ENCODE data around the gene NUP210. TPM values are rescaled to one million over a fixed set of nuclear protein-coding genes. Genes with fewer than 3 reads are reported as not detected.
"Not testable (repeated sequence)": the region's sequence is repeated elsewhere in the genome, so short reads cannot be mapped to it uniquely, and the experiment has no call there.

Gene NUP210
- total RNA-seq, 2 donors from 2014 or later = 116 to 147 TPM

- no peak for ATAC-seq
- no peaks in the 10 kb centered on the region for H3K9me3 Mint-ChIP-seq
These were observed 19.9 kb downstream of the NUP210 start for GRCh38 chr3:13400114-13400673.

DNA sequence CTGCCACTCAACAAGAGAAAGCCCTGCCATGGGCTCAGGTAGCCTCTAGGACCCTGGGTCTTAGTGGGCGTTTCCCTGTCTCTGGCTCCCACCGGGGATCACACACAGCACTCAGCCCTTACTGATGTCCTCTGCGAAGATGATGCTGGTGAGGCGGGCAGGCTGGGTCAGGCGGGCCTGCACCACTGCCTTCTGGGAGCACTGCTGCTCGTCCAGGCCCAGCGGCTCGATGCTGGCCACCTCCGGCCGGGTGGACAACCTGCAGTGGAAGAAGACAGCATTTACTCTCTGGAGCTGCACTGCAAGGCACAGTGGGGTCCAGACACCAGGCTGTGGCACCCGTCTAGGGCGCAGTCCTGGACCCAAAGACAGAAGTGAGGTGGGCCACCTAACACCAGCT lies 20.5 kb downstream of the NUP210 start:
- no peaks in the 10 kb centered on the region for H3K9me3 Mint-ChIP-seq
- DNase-seq (ENCODE audit: low spot score in 2 of 2) (no peak), ATAC-seq (no peak)
- H3K36me3 Mint-ChIP-seq = peaks cover 8 to 15% of the 10 kb centered on the region in 2 donors
- H3K27ac Mint-ChIP-seq = no peak overlapping the region

More at GRCh38 chr3:13400114-13400673, 19.9 kb downstream of the NUP210 start:
- no peak for DNase-seq (ENCODE audit: low spot score in 2 of 2)
- peak overlapping the region in 1 of 2 donors; percentile 72 for H3K27ac Mint-ChIP-seq
- peaks cover 8 to 12% of the 10 kb centered on the region in 2 donors for H3K36me3 Mint-ChIP-seq

DNA sequence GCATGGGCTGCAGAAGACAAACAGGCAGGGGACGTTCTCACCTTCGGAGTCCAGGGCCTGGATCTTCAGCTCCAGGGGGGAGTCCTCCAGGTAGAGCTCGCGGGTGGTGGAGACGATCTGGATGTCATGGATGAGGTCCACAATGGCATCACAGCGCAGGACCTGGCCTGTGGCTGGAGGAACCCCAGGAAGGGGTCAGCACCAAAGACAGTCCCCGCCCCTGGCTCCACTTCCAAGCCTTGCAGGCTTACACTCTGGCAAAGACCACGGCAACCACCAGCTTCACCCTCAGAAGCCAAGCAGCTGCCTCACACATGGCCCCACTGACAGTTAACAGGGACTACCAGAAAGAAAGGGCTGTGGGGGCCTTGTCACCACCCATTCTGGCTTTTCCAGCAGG lies 22.8 kb downstream of the NUP210 start:
- ATAC-seq (no peak), DNase-seq (ENCODE audit: low spot score in 2 of 2) (no peak)
- H3K27ac Mint-ChIP-seq = no peak overlapping the region
- H3K9me3 Mint-ChIP-seq = no peaks in the 10 kb centered on the region
- peaks cover 8 to 12% of the 10 kb centered on the region in 2 donors for H3K36me3 Mint-ChIP-seq

GRCh38 chr3:13394363-13394762 lies 25.8 kb downstream of the NUP210 start:
- Mint-ChIP-seq H3K36me3 (peaks cover 10 to 18% of the 10 kb centered on the region in 2 donors), H3K9me3 (no peaks in the 10 kb centered on the region), H3K27ac (no peak overlapping the region)
- ATAC-seq (no peak), DNase-seq (ENCODE audit: low spot score in 2 of 2) (no peak)

- peaks cover 15 to 18% of the 10 kb centered on the region in 2 donors for H3K36me3 Mint-ChIP-seq
- no peak for ATAC-seq
These were observed 26.4 kb downstream of the NUP210 start for GRCh38 chr3:13393427-13394360.

GRCh38 chr3:13391308-13391707 lies 28.8 kb downstream of the NUP210 start:
- Mint-ChIP-seq H3K36me3 (peaks cover 20 to 27% of the 10 kb centered on the region in 2 donors), H3K9me3 (no peaks in the 10 kb centered on the region), H3K27ac (peak overlapping the region in 1 of 2 donors; percentile 25)
- DNase-seq (ENCODE audit: low spot score in 2 of 2) (peak in 1 of 2 donors; percentile 9), ATAC-seq (peak in 1 of 2 donors; percentile 48)

More at GRCh38 chr3:13393427-13394360, 26.4 kb downstream of the NUP210 start:
- no peak for DNase-seq (ENCODE audit: low spot score in 2 of 2)
- no peaks in the 10 kb centered on the region for H3K9me3 Mint-ChIP-seq
- H3K27ac Mint-ChIP-seq = peak overlapping the region; percentile 36 to 46

GRCh38 chr3:13389378-13389777 lies 30.7 kb downstream of the NUP210 start:
- Mint-ChIP-seq H3K36me3 (peaks cover 23 to 34% of the 10 kb centered on the region in 2 donors), H3K9me3 (no peaks in the 10 kb centered on the region), H3K27ac (peak overlapping the region; percentile 15 to 76)
- ATAC-seq (no peak), DNase-seq (ENCODE audit: low spot score in 2 of 2) (no peak)

DNA sequence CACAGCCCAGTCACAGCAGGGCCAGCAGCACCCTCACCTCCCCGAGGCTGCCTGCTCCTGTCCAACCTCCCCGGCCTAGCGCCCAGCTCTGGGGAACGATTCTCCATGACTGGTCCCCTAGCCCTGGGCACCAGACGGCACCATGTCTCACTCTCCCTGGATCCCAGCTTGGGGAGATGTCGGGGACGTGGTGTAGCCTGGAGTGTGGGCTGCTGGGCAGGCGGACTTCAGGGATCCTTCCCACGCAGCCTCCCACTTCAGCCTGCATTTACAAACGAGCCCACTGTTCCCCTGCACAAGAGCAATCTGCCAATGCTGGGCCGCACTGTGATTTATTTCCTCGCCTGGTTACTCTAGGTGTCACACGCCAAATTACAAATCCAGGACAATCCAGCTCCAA lies 31.3 kb downstream of the NUP210 start:
- DNase-seq (ENCODE audit: low spot score in 2 of 2) = no peak
- H3K27ac Mint-ChIP-seq = peak overlapping the region; percentile 53 to 60
- ATAC-seq = no peak
- no peaks in the 10 kb centered on the region for H3K9me3 Mint-ChIP-seq
- H3K36me3 Mint-ChIP-seq = peaks cover 23 to 34% of the 10 kb centered on the region in 2 donors

GRCh38 chr3:13385373-13385965 lies 34.7 kb downstream of the NUP210 start:
- no peak for DNase-seq (ENCODE audit: low spot score in 2 of 2)
- peak overlapping the region; percentile 17 to 63 for H3K27ac Mint-ChIP-seq
- H3K9me3 Mint-ChIP-seq = no peaks in the 10 kb centered on the region
- ATAC-seq = no peak
- peaks cover 23 to 34% of the 10 kb centered on the region in 2 donors for H3K36me3 Mint-ChIP-seq

- DNase-seq (ENCODE audit: low spot score in 2 of 2) = no peak
- Mint-ChIP-seq H3K9me3 (no peaks in the 10 kb centered on the region), H3K27ac (no peak overlapping the region)
These were observed 39.2 kb downstream of the NUP210 start for GRCh38 chr3:13380971-13381370.

GRCh38 chr3:13379201-13379830 lies 40.8 kb downstream of the NUP210 start:
- ATAC-seq (no peak), DNase-seq (ENCODE audit: low spot score in 2 of 2) (no peak)
- Mint-ChIP-seq H3K9me3 (no peaks in the 10 kb centered on the region), H3K36me3 (peaks cover 14 to 18% of the 10 kb centered on the region in 2 donors), H3K27ac (peak overlapping the region; percentile 62 to 72)

More at GRCh38 chr3:13380971-13381370, 39.2 kb downstream of the NUP210 start:
- no peak for ATAC-seq
- peaks cover 26 to 29% of the 10 kb centered on the region in 2 donors for H3K36me3 Mint-ChIP-seq

GRCh38 chr3:13378155-13378554 lies 42.0 kb downstream of the NUP210 start:
- Mint-ChIP-seq H3K9me3 (no peaks in the 10 kb centered on the region), H3K27ac (peak overlapping the region; percentile 62 to 94), H3K36me3 (peaks cover 14 to 18% of the 10 kb centered on the region in 2 donors)
- ATAC-seq = peak in 1 of 2 donors; percentile 80
- DNase-seq (ENCODE audit: low spot score in 2 of 2) = no peak

GRCh38 chr3:13377741-13378140 lies 42.4 kb downstream of the NUP210 start:
- not testable (repeated sequence) for ATAC-seq; H3K9me3 Mint-ChIP-seq; DNase-seq (ENCODE audit: low spot score in 2 of 2)
- H3K36me3 Mint-ChIP-seq = peaks cover 14 to 18% of the 10 kb centered on the region in 2 donors
- peak overlapping the region; percentile 62 to 94 for H3K27ac Mint-ChIP-seq

DNA sequence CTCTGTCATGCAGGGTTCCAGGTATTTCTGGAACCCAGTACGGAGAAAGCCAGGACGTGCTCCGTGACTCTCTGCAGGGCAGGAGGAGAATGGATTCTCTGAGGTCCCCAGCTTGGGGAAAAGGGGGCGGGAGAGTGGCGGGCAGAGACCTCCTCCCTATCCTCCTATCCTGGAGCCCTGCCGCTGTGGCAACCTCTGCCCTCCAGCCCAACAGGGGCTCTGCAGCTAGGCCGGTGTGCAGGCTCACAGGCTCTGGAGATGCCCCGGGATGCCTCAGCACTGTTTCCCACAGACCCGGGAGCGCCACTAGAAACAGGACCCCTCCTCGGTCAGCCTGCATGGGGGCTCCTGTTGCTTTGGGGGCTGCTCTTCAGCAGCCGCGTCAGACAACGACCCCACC lies 43.1 kb downstream of the NUP210 start:
- ATAC-seq (no peak), DNase-seq (ENCODE audit: low spot score in 2 of 2) (no peak)
- no peaks in the 10 kb centered on the region for H3K9me3 Mint-ChIP-seq
- H3K27ac Mint-ChIP-seq = no peak overlapping the region
- peaks cover 18 to 22% of the 10 kb centered on the region in 2 donors for H3K36me3 Mint-ChIP-seq

DNA sequence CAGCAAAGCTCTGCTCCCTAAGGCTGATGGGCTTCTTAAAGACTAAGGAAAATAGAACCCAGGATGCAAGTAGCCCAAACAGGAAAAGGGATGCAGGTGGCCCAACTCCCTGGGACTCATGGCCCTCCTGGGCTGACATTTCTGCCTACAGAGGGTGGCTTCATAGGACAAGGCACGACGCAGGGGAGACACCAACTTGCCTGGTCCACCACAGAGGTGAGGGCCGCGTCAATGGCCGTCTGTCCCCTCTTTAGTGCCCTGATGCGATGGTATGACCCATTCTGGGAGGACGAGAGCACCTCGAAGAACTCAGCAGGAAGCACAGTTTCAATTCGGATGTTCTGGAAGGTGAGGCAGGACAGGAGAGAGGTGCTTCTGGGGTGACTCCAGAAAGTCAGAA lies 44.0 kb downstream of the NUP210 start:
- ATAC-seq (no peak), DNase-seq (ENCODE audit: low spot score in 2 of 2) (no peak)
- H3K27ac Mint-ChIP-seq = no peak overlapping the region
- H3K9me3 Mint-ChIP-seq = no peaks in the 10 kb centered on the region
- H3K36me3 Mint-ChIP-seq = peaks cover 24 to 28% of the 10 kb centered on the region in 2 donors

- no peaks in the 10 kb centered on the region for H3K9me3 Mint-ChIP-seq
- H3K36me3 Mint-ChIP-seq = peaks cover 30 to 34% of the 10 kb centered on the region in 2 donors
- ATAC-seq (no peak), DNase-seq (ENCODE audit: low spot score in 2 of 2) (no peak)
- no peak overlapping the region for H3K27ac Mint-ChIP-seq
These were observed 44.7 kb downstream of the NUP210 start for GRCh38 chr3:13375464-13375863.

Measured in activated naive CD4-positive, alpha-beta T cell treated with anti-CD3 and anti-CD28 coated beads, Interleukin-2, amount 50 U/mL, for 72 hours (primary cell).